ENCODE data around the gene PIP4P1.

The PIP4P1 gene

GRCh38 chr14:20435582-20436362 lies 25.5 kb downstream of the PIP4P1 start, which contains the start of gene KLHL33:
TSS of gene KLHL33 (minus strand) at chr14:20436166. CDS start at chr14:20435811, 355 bp downstream.
- no peak for DNase-seq

DNA sequence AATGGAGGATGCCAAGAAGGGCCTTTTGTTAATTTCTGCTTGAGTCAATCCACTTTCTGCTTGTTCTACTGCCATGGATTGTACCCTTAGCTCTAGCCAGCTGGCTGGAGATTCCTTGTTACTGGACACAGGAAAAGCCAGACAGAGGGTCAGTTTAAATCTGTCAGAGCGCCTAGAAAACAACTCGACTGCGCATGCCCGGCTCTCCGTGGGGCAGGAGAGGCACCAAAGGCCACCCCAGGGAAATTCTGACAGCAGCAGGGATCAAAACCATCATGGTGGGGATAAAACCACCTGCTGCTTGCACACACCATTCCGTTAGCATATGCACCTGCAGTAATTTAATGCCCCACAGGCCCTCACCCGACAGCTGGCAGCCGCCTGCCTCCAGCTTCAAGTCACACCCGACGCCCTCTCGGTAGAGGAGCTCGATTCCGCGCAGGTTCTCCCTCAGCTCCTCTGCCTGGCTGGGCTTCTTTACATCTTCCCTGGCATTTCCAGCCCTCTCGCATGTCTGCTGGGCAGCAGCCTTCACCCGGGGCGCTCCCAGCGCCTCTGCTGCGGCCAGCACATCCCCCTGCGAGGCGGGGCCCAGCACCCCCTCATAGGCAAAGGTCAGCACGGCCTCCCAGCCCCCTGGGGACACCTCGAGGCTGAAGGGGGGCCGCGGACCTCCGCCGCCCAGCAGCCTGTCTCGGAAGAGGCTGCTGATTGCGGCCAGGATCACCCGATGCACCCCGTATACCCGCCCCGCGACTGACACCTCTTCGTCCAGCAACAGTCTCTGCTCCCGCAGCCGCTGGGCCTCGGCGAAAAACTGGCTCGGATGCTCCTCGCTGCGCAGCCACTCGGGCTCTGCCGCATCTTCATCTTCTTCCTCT lies 26.3 kb downstream of the PIP4P1 start:
- DNase-seq, result no peak

DNA sequence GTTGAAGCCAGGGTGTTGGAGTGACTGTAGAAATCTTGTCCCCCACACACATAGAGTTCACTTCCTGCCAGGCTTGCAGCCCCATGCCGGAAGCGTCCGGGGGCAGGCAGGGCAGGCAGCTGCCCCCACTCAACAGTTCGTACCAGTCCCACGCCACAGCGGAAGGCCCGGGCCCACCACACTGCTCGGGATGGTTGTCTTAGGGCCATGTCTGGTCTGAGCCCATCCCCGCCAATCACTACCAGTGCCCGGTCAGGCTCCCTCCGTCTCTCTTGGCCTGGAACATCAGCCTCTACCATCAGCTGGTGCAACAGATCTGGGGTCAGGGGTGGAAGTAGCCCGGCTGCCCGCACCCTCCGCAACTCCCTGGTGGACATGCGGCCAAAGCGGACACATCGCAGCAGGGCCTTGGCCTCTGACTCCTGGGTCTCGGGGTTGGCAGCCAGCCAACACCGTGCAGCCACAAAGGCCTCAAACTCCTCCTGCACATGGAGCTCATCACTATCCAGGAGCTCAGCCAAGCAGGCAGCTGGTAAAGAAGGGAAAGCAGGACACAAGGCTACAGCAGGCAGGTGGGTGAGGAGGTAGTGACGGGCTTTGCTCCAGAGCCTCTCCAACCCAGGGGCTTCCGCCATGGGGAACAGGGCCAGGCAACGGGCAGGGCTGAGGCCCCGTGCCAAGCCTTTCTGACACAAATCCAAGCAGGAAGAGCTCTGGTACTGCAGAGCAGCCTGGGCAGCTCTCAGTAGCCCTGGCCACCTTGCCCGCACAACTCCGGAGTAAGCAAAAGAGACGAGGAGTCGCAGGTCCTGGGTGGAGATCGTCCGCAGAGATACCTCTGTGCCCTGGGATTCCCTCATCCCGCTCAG lies 31.2 kb downstream of the PIP4P1 start:
- no peak for DNase-seq

DNA sequence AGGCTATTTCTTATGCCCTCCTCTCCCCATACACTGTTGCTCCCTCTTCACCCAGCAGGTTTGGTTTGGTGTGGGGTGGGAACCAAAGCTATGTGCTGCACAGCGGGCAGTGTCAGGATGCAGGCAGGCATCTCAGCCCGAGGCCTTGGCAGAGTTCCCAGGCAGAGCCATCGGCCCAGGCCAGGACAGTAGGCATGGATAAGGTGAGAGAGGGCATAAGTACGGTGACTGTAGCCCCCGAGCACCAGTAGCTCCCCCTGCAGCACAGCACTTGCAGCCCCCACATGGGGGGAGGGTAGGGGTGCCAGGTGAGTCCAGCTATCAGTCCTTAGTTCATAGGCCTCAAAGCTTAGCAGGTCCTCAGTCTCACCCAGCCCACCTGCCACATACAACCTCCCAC lies 32.4 kb downstream of the PIP4P1 start:
- no peak for DNase-seq

DNA sequence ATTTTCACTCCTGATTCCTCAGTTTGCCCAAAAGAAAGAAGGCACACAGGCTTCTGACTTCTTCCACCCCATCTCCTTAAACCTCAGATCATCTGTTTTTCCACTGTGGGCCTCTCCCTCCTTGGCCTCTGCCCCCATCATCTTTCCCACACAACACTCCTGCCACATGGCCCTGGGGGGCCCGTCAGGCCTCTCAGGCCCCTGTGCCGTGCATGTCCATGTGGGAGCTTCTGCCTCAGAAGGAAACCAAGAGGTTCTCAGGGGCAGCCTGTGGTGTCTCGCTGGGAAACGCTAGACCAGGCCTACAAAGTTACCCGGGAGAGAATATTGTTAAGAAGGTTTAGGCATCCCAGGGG lies 33.2 kb downstream of the PIP4P1 start:
- no peak for DNase-seq

- DNase-seq, result peak; percentile 39
Measured at GRCh38 chr14:20427231-20428009, 33.8 kb downstream of the PIP4P1 start.

GRCh38 chr14:20424851-20425250 lies 36.4 kb downstream of the PIP4P1 start:
- no peak for DNase-seq

- no peak for DNase-seq
Measured at GRCh38 chr14:20422886-20423285, 38.3 kb downstream of the PIP4P1 start.

- no peak for DNase-seq
Measured at GRCh38 chr14:20421267-20421666, 40.0 kb downstream of the PIP4P1 start.

GRCh38 chr14:20419419-20419818 lies 41.8 kb downstream of the PIP4P1 start:
- no peak for DNase-seq

GRCh38 chr14:20418501-20418909 lies 42.7 kb downstream of the PIP4P1 start:
- DNase-seq, result no peak

- no peak for DNase-seq
Measured at GRCh38 chr14:20417250-20418186, 43.7 kb downstream of the PIP4P1 start.

DNA sequence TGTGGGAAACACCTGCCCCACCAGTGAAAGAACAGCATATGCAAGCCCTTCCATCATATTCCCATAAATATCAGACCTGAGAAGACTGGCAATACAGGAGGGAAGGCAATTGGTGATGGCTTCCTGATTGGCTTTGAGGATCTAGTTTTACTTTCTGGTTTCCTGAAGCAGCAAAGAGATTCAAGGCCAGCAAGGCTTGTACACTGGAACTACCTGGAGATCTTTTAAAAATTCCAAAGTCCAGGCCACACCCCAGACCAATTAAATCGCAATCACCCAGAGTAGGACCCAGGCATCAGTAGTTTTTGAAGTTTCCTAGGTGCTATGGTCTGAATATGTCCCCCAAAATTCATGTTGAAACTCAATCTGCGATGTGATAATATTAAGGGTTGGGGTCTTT lies 45.0 kb downstream of the PIP4P1 start:
- DNase-seq, result no peak

DNA sequence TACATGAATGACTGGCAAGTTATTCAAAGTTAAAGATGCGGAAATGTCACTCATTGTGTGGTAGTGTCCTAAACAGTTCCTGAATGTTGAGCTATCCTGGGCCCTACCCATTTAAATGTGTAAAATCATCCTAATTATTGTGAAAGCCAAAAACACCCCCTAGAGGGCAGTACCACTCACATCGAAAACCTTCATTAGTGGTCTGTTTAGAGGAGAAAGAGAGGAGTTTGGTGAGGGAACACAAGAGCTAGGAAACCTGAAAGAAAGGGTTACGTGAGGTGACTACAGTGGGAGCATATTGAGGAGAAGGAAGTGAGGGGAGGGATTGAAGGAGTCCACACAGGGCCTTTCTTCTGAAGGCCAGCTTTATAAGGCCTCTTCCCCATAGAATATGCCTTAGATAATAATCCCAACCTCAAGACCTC lies 45.4 kb downstream of the PIP4P1 start:
- DNase-seq, result peak; percentile 68

GRCh38 chr14:20413744-20414082 lies 47.5 kb downstream of the PIP4P1 start:
- DNase-seq, result peak; percentile 9

DNA sequence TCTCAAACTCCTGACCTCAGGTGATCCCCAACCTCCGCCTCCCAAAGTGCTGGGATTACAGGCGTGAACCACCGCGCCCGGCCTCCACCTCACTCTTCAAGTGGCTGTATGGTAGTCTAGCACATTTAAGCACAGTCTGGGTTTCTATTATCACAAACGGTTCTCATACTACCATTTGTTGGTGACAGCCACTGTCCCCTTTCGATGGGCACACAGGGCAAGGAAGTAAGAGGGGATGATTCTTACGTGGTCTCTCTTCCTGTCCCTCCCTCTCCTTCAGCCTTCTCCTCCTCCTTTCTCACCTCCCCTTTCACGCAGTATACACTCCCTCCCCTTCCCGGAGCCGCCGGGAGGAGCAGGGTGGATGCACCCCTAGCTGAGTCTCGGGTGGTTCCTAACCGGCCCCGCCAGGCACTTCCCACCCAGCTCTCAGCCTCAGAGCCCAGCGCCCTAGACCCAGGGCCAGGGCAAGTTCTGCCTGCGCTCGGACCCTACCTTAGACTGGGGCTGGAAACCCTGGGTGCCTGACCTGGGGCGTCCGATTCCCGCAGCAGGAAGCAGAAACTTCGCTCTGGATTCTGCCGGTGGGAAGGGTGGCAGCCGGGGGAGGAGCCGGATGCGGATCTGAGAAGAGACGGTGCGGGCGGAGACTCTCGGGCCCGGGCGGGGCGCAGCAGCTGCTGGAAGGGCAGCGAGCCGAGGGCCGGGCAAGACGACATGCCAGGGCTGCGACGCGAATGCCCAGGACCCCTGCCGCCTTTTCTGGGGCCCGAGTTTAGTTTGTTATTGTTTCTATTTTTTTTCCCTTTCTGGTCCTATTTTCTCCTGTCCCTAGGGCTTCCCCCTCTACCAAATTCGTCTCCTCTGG lies 48.1 kb downstream of the PIP4P1 start, which contains the start of gene TEP1:
TSS of gene TEP1 (minus strand) at position 626 of the 868 bp plus-strand sequence. CDS start 5,062 bp downstream, outside the sequence.
- DNase-seq, result peak; percentile 84

- no peak for DNase-seq
Measured at GRCh38 chr14:20412411-20412810, 48.8 kb downstream of the PIP4P1 start.

DNA sequence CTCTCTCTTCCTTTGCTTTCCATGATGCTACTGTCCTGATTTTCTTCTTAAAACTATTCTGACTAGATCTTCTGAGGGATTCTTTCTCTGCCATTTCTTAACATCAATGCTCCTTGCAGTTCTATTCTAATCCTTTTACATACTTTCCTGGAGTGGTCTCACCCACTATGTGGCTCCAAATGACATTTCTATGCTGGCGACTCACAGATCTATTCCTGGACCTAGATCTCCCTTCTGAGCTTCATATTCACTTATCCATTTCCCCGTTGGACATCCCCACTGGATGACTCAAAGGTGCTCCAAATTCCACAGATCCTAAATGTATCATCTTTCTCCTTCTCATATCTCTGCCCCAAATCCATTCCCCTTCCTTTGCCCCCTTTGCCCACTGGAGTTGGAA lies 52.0 kb downstream of the PIP4P1 start:
- peak; percentile 79 for DNase-seq
